ENCODE data around the gene PTGES2. TPM values are rescaled to one million over a fixed set of nuclear protein-coding genes. Genes with fewer than 3 reads are reported as not detected.

Gene PTGES2
- total and polyA plus RNA-seq, 9 of the 15 experiments (the other 6 are each of a cell fraction or from before 2014, with no cell fraction given) = 2.4 to 196 (median 90.1) TPM

DNA sequence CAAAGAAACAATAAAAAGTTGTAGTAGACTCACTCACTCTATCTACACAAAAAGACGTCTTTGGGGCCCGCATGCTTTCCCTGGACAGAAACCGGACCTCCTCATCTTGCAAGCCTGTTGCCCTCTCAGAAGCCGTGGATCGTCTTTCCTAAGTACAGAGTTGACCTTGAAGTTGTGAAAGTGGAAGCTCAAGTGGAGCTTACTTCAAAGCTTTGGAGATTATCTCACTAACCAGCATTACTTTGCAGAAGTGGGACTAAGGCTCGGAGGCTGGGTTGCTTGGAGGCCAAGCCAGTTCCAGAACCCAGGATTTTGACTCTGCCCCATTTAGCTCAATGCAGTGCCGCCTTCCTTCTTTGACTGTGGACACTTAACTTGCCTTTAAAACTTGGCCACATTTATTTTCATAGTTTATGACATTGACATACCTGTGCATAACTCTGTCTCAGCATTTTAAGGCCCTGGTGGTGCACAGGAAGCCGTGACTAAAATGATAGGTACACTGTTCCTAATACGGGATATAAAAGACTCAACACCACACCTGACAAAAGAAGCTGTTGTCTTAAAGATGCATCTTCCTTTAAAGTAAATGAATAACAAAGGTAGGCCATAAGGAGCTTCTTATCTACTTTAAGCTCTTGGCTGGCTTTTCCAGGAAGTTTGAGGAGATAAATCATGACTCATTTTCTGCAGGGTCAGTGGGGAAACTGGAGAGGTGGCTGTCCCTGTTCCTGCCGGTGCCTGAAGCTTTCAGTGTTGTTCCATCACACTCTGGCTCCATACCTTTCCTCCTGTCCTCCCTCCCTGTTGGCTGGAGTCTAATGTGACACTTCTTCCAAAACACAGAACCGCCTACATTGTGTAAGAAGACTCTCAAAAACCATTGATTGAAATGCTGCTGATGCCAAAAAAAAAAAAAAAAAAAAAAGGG lies 48.8 kb downstream of the PTGES2 start (continued):
- TF ChIP-seq, protein P1, sequence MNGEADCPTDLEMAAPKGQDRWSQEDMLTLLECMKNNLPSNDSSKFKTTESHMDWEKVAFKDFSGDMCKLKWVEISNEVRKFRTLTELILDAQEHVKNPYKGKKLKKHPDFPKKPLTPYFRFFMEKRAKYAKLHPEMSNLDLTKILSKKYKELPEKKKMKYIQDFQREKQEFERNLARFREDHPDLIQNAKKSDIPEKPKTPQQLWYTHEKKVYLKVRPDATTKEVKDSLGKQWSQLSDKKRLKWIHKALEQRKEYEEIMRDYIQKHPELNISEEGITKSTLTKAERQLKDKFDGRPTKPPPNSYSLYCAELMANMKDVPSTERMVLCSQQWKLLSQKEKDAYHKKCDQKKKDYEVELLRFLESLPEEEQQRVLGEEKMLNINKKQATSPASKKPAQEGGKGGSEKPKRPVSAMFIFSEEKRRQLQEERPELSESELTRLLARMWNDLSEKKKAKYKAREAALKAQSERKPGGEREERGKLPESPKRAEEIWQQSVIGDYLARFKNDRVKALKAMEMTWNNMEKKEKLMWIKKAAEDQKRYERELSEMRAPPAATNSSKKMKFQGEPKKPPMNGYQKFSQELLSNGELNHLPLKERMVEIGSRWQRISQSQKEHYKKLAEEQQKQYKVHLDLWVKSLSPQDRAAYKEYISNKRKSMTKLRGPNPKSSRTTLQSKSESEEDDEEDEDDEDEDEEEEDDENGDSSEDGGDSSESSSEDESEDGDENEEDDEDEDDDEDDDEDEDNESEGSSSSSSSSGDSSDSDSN (IDR thresholded peaks at IDR 0.05; ENCODE audit: borderline replicate concordance in 1 of 2, low read depth in 2 of 2, low read length in 2 of 2) = peak in 1 of 2 experiments; percentile 75; a peak in 3 of 4 replicates
- no peak for TF ChIP-seq MTF1 (CRISPR knock-in tag; IDR thresholded peaks at IDR 0.05; ENCODE audit: borderline replicate concordance)
- TF ChIP-seq, protein P2, sequence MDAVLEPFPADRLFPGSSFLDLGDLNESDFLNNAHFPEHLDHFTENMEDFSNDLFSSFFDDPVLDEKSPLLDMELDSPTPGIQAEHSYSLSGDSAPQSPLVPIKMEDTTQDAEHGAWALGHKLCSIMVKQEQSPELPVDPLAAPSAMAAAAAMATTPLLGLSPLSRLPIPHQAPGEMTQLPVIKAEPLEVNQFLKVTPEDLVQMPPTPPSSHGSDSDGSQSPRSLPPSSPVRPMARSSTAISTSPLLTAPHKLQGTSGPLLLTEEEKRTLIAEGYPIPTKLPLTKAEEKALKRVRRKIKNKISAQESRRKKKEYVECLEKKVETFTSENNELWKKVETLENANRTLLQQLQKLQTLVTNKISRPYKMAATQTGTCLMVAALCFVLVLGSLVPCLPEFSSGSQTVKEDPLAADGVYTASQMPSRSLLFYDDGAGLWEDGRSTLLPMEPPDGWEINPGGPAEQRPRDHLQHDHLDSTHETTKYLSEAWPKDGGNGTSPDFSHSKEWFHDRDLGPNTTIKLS (IDR thresholded peaks at IDR 0.05; ENCODE audit: borderline replicate concordance, low read depth) = no peak
- TF ChIP-seq, protein P3, sequence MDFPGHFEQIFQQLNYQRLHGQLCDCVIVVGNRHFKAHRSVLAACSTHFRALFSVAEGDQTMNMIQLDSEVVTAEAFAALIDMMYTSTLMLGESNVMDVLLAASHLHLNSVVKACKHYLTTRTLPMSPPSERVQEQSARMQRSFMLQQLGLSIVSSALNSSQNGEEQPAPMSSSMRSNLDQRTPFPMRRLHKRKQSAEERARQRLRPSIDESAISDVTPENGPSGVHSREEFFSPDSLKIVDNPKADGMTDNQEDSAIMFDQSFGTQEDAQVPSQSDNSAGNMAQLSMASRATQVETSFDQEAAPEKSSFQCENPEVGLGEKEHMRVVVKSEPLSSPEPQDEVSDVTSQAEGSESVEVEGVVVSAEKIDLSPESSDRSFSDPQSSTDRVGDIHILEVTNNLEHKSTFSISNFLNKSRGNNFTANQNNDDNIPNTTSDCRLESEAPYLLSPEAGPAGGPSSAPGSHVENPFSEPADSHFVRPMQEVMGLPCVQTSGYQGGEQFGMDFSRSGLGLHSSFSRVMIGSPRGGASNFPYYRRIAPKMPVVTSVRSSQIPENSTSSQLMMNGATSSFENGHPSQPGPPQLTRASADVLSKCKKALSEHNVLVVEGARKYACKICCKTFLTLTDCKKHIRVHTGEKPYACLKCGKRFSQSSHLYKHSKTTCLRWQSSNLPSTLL (IDR thresholded peaks at IDR 0.05) = no peak
- peak; percentile 74 for TF ChIP-seq ETV1 (tag; conservative IDR thresholded peaks at IDR 0.05; ENCODE audit: low read depth)
- no peak for TF ChIP-seq POLR3A (IDR thresholded peaks at IDR 0.05; ENCODE audit: borderline replicate concordance, extremely low read depth, insufficient read depth, insufficient read length)
- TF ChIP-seq, protein P4, sequence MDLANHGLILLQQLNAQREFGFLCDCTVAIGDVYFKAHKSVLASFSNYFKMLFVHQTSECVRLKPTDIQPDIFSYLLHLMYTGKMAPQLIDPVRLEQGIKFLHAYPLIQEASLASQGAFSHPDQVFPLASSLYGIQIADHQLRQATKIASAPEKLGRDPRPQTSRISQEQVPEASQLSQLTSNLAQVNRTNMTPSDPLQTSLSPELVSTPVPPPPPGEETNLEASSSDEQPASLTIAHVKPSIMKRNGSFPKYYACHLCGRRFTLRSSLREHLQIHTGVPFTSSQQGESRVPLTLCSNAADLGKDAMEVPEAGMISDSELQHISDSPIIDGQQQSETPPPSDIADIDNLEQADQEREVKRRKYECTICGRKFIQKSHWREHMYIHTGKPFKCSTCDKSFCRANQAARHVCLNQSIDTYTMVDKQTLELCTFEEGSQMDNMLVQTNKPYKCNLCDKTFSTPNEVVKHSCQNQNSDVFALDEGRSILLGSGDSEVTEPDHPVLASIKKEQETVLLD (IDR thresholded peaks at IDR 0.05) = peak; percentile 13; the same call in 1 of the 2 replicates
- TF ChIP-seq NR2C2 (CRISPR knock-in tag; IDR thresholded peaks at IDR 0.05) = no peak
- TF ChIP-seq NR2C2 (tag; IDR thresholded peaks at IDR 0.05) = peak; percentile 69
- TF ChIP-seq, protein P5, sequence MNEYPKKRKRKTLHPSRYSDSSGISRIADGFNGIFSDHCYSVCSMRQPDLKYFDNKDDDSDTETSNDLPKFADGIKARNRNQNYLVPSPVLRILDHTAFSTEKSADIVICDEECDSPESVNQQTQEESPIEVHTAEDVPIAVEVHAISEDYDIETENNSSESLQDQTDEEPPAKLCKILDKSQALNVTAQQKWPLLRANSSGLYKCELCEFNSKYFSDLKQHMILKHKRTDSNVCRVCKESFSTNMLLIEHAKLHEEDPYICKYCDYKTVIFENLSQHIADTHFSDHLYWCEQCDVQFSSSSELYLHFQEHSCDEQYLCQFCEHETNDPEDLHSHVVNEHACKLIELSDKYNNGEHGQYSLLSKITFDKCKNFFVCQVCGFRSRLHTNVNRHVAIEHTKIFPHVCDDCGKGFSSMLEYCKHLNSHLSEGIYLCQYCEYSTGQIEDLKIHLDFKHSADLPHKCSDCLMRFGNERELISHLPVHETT (CRISPR knock-in tag; conservative IDR thresholded peaks at IDR 0.05 in 1 of 2, IDR thresholded peaks at IDR 0.05 in 1 of 2) = peak in 1 of 2 experiments; percentile 51; a peak in 1 of 4 replicates
- peak; percentile 40 for TF ChIP-seq RBFOX2 (IDR thresholded peaks at IDR 0.05; ENCODE audit: low read depth, low read length)
- TF ChIP-seq HNRNPH1 (optimal IDR thresholded peaks at IDR 0.05; ENCODE audit: low read depth, low read length) = no peak
